ENCODE results near the gene GARIN5A. TPM values are rescaled to one million over a fixed set of nuclear protein-coding genes. Genes with fewer than 3 reads are reported as not detected.
"Not testable (repeated sequence)": the region's sequence is repeated elsewhere in the genome, so short reads cannot be mapped to it uniquely, and the experiment has no call there.

GARIN5A gene
- total and polyA plus RNA-seq, 5 donors = 0.86 to 3.0 (median 1.9) TPM

- no peak overlapping the region for H3K4me3 ChIP-seq (ENCODE audit: low read length)
- ATAC-seq (no peak), DNase-seq (no peak)
- H3K27ac ChIP-seq (ENCODE audit: low read length) = no peak overlapping the region
- no peaks in the 10 kb centered on the region for H3K27me3 ChIP-seq (ENCODE audit: control insufficient read depth, insufficient read depth)
- intact Hi-C loops (cut with DNase I) = no loop called here
- no peaks in the 10 kb centered on the region for H3K4me1 ChIP-seq (ENCODE audit: control insufficient read depth, insufficient read depth, low read length)
- H3K9me3 ChIP-seq (ENCODE audit: control insufficient read depth, low read length) = no peaks in the 10 kb centered on the region
- 77% methylated on average over 14 of the region's 14 CpGs for WGBS
Observed at GRCh38 chr19:50449236-50449899, 27.3 kb downstream of the GARIN5A start.

- intact Hi-C loops (cut with DNase I) = no loop called here
- Histone ChIP-seq H3K4me1 (ENCODE audit: control insufficient read depth, insufficient read depth, low read length) (no peaks in the 10 kb centered on the region), H3K9me3 (ENCODE audit: control insufficient read depth, low read length) (no peaks in the 10 kb centered on the region), H3K27ac (ENCODE audit: low read length) (no peak overlapping the region), H3K27me3 (ENCODE audit: control insufficient read depth, insufficient read depth) (no peaks in the 10 kb centered on the region), H3K4me3 (ENCODE audit: low read length) (no peak overlapping the region)
- 96% methylated on average over 10 of the region's 10 CpGs for WGBS
- ATAC-seq (no peak), DNase-seq (peak in 1 of 3 donors; percentile 9)
Observed at GRCh38 chr19:50447750-50448149, 28.9 kb downstream of the GARIN5A start.

- Histone ChIP-seq H3K4me3 (ENCODE audit: low read length) (no peak overlapping the region), H3K4me1 (ENCODE audit: control insufficient read depth, insufficient read depth, low read length) (no peaks in the 10 kb centered on the region), H3K27me3 (ENCODE audit: control insufficient read depth, insufficient read depth) (no peaks in the 10 kb centered on the region), H3K27ac (ENCODE audit: low read length) (no peak overlapping the region), H3K9me3 (ENCODE audit: control insufficient read depth, low read length) (no peaks in the 10 kb centered on the region)
- no peak for ATAC-seq
- intact Hi-C loops (cut with DNase I) = no loop called here
- WGBS = 85% methylated on average over 5 of the region's 5 CpGs
- peak in 1 of 3 donors; percentile 33 for DNase-seq
Observed at GRCh38 chr19:50447053-50447452, 29.6 kb downstream of the GARIN5A start.

- H3K4me1 ChIP-seq (ENCODE audit: control insufficient read depth, insufficient read depth, low read length) = no peaks in the 10 kb centered on the region
- intact Hi-C loops (cut with DNase I) = no loop called here
- ATAC-seq = no peak
- H3K27ac ChIP-seq (ENCODE audit: low read length) = no peak overlapping the region
- H3K27me3 ChIP-seq (ENCODE audit: control insufficient read depth, insufficient read depth) = no peaks in the 10 kb centered on the region
- 62% methylated on average over 1 of the region's 1 CpG for WGBS
- H3K4me3 ChIP-seq (ENCODE audit: low read length) = no peak overlapping the region
- H3K9me3 ChIP-seq (ENCODE audit: control insufficient read depth, low read length) = no peaks in the 10 kb centered on the region
- no peak for DNase-seq
Observed at GRCh38 chr19:50444059-50444458, 32.6 kb downstream of the GARIN5A start.

GRCh38 chr19:50439130-50439529, 37.5 kb downstream of the GARIN5A start:
- intact Hi-C loops (cut with DNase I); H3K27me3 ChIP-seq (ENCODE audit: control insufficient read depth, insufficient read depth); H3K9me3 ChIP-seq (ENCODE audit: control insufficient read depth, low read length); H3K4me3 ChIP-seq (ENCODE audit: low read length); H3K27ac ChIP-seq (ENCODE audit: low read length); DNase-seq; H3K4me1 ChIP-seq (ENCODE audit: control insufficient read depth, insufficient read depth, low read length); ATAC-seq: not testable (repeated sequence)
- WGBS = 66% methylated on average over 2 of the region's 2 CpGs

GRCh38 chr19:50437862-50438449, 38.7 kb downstream of the GARIN5A start:
- 90% methylated on average over 5 of the region's 5 CpGs for WGBS
- no peaks in the 10 kb centered on the region for H3K9me3 ChIP-seq (ENCODE audit: control insufficient read depth, low read length)
- H3K4me3 ChIP-seq (ENCODE audit: low read length) = no peak overlapping the region
- ATAC-seq = no peak
- H3K27me3 ChIP-seq (ENCODE audit: control insufficient read depth, insufficient read depth) = no peaks in the 10 kb centered on the region
- no peak for DNase-seq
- H3K4me1 ChIP-seq (ENCODE audit: control insufficient read depth, insufficient read depth, low read length) = no peaks in the 10 kb centered on the region
- no peak overlapping the region for H3K27ac ChIP-seq (ENCODE audit: low read length)
- intact Hi-C loops (cut with DNase I) = no loop called here

GRCh38 chr19:50435627-50436026, 41.0 kb downstream of the GARIN5A start:
- WGBS = 66% methylated on average over 12 of the region's 12 CpGs
- Histone ChIP-seq H3K27ac (ENCODE audit: low read length) (no peak overlapping the region), H3K9me3 (ENCODE audit: control insufficient read depth, low read length) (no peaks in the 10 kb centered on the region), H3K4me1 (ENCODE audit: control insufficient read depth, insufficient read depth, low read length) (no peaks in the 10 kb centered on the region), H3K4me3 (ENCODE audit: low read length) (no peak overlapping the region), H3K27me3 (ENCODE audit: control insufficient read depth, insufficient read depth) (no peaks in the 10 kb centered on the region)
- ATAC-seq (no peak), DNase-seq (no peak)
- intact Hi-C loops (cut with DNase I) = no loop called here

- intact Hi-C loops (cut with DNase I) = no loop called here
- H3K4me3 ChIP-seq (ENCODE audit: low read length) = no peak overlapping the region
- no peak for DNase-seq
- WGBS = 77% methylated on average over 17 of the region's 17 CpGs
- H3K4me1 ChIP-seq (ENCODE audit: control insufficient read depth, insufficient read depth, low read length) = no peaks in the 10 kb centered on the region
- H3K27me3 ChIP-seq (ENCODE audit: control insufficient read depth, insufficient read depth) = no peaks in the 10 kb centered on the region
- no peaks in the 10 kb centered on the region for H3K9me3 ChIP-seq (ENCODE audit: control insufficient read depth, low read length)
- no peak overlapping the region for H3K27ac ChIP-seq (ENCODE audit: low read length)
- no peak for ATAC-seq
Observed at GRCh38 chr19:50435221-50435620, 41.4 kb downstream of the GARIN5A start.

- 26% methylated on average over 12 of the region's 12 CpGs for WGBS
- no peak overlapping the region for H3K27ac ChIP-seq (ENCODE audit: low read length)
- H3K4me3 ChIP-seq (ENCODE audit: low read length) = no peak overlapping the region
- H3K9me3 ChIP-seq (ENCODE audit: control insufficient read depth, low read length) = no peaks in the 10 kb centered on the region
- intact Hi-C loops (cut with DNase I) = no loop called here
- H3K27me3 ChIP-seq (ENCODE audit: control insufficient read depth, insufficient read depth) = no peaks in the 10 kb centered on the region
- DNase-seq (no peak), ATAC-seq (no peak)
- no peaks in the 10 kb centered on the region for H3K4me1 ChIP-seq (ENCODE audit: control insufficient read depth, insufficient read depth, low read length)
Observed at GRCh38 chr19:50434525-50434924, 42.1 kb downstream of the GARIN5A start.

GRCh38 chr19:50433201-50434180, 43.2 kb downstream of the GARIN5A start:
- no peaks in the 10 kb centered on the region for H3K4me1 ChIP-seq (ENCODE audit: control insufficient read depth, insufficient read depth, low read length)
- 67% methylated on average over 19 of the region's 19 CpGs for WGBS
- H3K27ac ChIP-seq (ENCODE audit: low read length) = no peak overlapping the region
- no peak overlapping the region for H3K4me3 ChIP-seq (ENCODE audit: low read length)
- ATAC-seq (no peak), DNase-seq (no peak)
- H3K9me3 ChIP-seq (ENCODE audit: control insufficient read depth, low read length) = no peaks in the 10 kb centered on the region
- intact Hi-C loops (cut with DNase I) = no loop called here
- H3K27me3 ChIP-seq (ENCODE audit: control insufficient read depth, insufficient read depth) = no peaks in the 10 kb centered on the region
